ENCODE data around the gene MTHFD2L. TPM values are rescaled to one million over a fixed set of nuclear protein-coding genes. Genes with fewer than 3 reads are reported as not detected.

MTHFD2L gene
- total and polyA plus RNA-seq, 2 of the 8 experiments (the other 6 are each of a cell fraction or from before 2014, with no cell fraction given) = 5.4 to 15.0 TPM

DNA sequence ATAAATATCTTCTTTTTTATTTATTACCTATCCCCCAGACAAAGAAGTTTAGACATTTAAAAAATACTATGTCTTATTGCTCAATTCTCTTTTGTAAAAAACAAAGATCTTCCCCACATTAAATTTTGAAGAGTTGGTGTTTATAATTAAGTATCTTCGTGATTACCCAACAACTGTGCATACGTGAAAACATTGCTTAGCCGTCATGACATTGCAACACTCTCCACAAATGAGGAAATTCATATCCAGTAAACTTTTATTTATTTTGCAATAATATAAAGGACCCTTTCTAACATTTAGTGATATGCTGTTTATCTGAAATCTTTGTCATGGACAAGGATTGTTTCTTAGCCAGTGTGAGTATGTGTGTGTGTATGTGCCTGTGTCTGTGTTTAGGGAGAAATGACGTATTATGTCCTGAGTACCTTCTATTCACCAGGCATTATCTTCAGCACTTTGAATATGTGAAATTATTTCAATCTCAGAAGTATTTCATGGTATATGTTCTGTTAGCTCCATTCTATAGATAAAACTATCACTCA, 180.9 kb downstream of the MTHFD2L start:
- DNase-seq (ENCODE audit: low read depth in 1 of 2, low spot score in 2 of 2) (no peak), FAIRE-seq (no peak)
- Histone ChIP-seq H2BK5ac (ENCODE audit: low read depth, low read length) (no peak overlapping the region), H3K36me3 (ENCODE audit: control insufficient read depth in 2 of 4, insufficient read depth in 4 of 4, low read length in 3 of 4) (peaks cover 0 to 2% (median 0%) of the 10 kb centered on the region in 4 experiments; a peak in 1 of 8 replicates), H3K56ac (replicated peaks; ENCODE audit: insufficient read length, low read depth, low read length) (no peak overlapping the region), H3K14ac (ENCODE audit: insufficient read length) (no peak overlapping the region), H3K23me2 (ENCODE audit: low read depth, low read length) (no peaks in the 10 kb centered on the region), H4K5ac (ENCODE audit: insufficient read length, low read depth, low read length) (no peak overlapping the region), H3K9me3 (ENCODE audit: insufficient read depth in 2 of 2, low read depth in 1 of 2, low read length in 1 of 2) (peaks cover 9 to 12% of the 10 kb centered on the region in 2 experiments), H3K4ac (replicated peaks; ENCODE audit: insufficient read length, low read depth, low read length) (no peak overlapping the region), H2AK5ac (ENCODE audit: low read depth, low read length) (no peak overlapping the region), H3K79me1 (ENCODE audit: low read depth, low read length) (no peaks in the 10 kb centered on the region), H4K8ac (ENCODE audit: extremely low read depth, insufficient read depth, low read length) (no peak overlapping the region), H3K4me2 (ENCODE audit: insufficient read depth in 1 of 2, low read depth in 2 of 2, low read length in 2 of 2) (no peak overlapping the region), H4K91ac (replicated peaks; ENCODE audit: insufficient read length, low read length) (no peak overlapping the region), H3K4me3 (ENCODE audit: extremely low read depth in 1 of 4, insufficient read depth in 2 of 4, low read depth in 3 of 4, low read length in 4 of 4) (no peak overlapping the region), H3K18ac (ENCODE audit: extremely low read depth, low read length) (no peak overlapping the region), H2BK120ac (replicated peaks; ENCODE audit: low read depth, low read length) (no peak overlapping the region), H3K23ac (ENCODE audit: insufficient read length) (no peak overlapping the region), H3K27me3 (replicated peaks in 1 of 4; ENCODE audit: control insufficient read depth in 3 of 4, extremely low read depth in 1 of 4, insufficient read depth in 3 of 4, low read length in 3 of 4) (no peaks in the 10 kb centered on the region), H2AFZ (ENCODE audit: low read length) (no peak overlapping the region), H3K79me2 (ENCODE audit: control insufficient read depth in 1 of 2, insufficient read depth in 2 of 2, low read length in 2 of 2) (no peaks in the 10 kb centered on the region), H2BK15ac (ENCODE audit: low read length) (no peak overlapping the region), H2BK12ac (ENCODE audit: low read depth, low read length) (no peak overlapping the region), H3K27ac (ENCODE audit: low read depth, low read length) (no peak overlapping the region), H3K9ac (replicated peaks in 1 of 4; ENCODE audit: extremely low read depth in 1 of 4, low read depth in 3 of 4, low read length in 3 of 4) (no peak overlapping the region), H2BK20ac (ENCODE audit: low read length) (no peak overlapping the region), H4K20me1 (replicated peaks in 1 of 2; ENCODE audit: control insufficient read depth in 1 of 2, insufficient read depth in 2 of 2, low read length in 2 of 2) (no peaks in the 10 kb centered on the region), H3K4me1 (replicated peaks in 1 of 4; ENCODE audit: control insufficient read depth in 3 of 4, insufficient read depth in 4 of 4, low read length in 3 of 4) (peaks cover 0 to 4% (median 0%) of the 10 kb centered on the region in 4 experiments; a peak in 2 of 7 replicates)
- CTCF ChIA-PET (ENCODE audit: partially characterized antibody) = interaction anchor here (1.0 to 1.2 kb wide), 2 partner anchors 149 to 193 kb away, joined by 3 read pairs; no protein-coding TSS in a partner anchor
- 89% methylated on average over 4 of the region's 4 CpGs; no CpG with 5 or more reads in 1 of the 2 experiments for WGBS, 2 experiments (ENCODE audit: extremely low coverage in 1 of 2, insufficient coverage in 1 of 2, insufficient read length in 1 of 2, insufficient replicate concordance in 2 of 2, low coverage in 1 of 2, low lambda C conversion rate in 2 of 2, missing lambda C conversion rate in 1 of 2)
- POLR2A ChIA-PET (ENCODE audit: partially characterized antibody) = no interaction called here
- TF ChIP-seq BACH1 (IDR thresholded peaks at IDR 0.05; ENCODE audit: low read length) = no peak
- no peak for TF ChIP-seq GTF2F1 (IDR thresholded peaks at IDR 0.05; ENCODE audit: borderline replicate concordance, low read depth, low read length)
- no peak for TF ChIP-seq SIX5 (IDR thresholded peaks at IDR 0.05; ENCODE audit: low read depth, low read length)
- no peak for TF ChIP-seq KDM1A (IDR thresholded peaks at IDR 0.05; ENCODE audit: borderline replicate concordance, low read length)
- no peak for TF ChIP-seq ATF3 (IDR thresholded peaks at IDR 0.05; ENCODE audit: insufficient read depth, low read depth, low read length)
- no peak for TF ChIP-seq CHD2 (IDR thresholded peaks at IDR 0.05; ENCODE audit: low read length)
- no peak for TF ChIP-seq SP2 (IDR thresholded peaks at IDR 0.05; ENCODE audit: low read length)
- TF ChIP-seq CBX8 (IDR thresholded peaks at IDR 0.05; ENCODE audit: borderline replicate concordance, low read depth, low read length) = no peak

Measured in H1 (cell line).